K562 (cell line): ENCODE results near the gene DLK1. TPM values are rescaled to one million over a fixed set of nuclear protein-coding genes. Genes with fewer than 3 reads are reported as not detected.
A peak's percentile ranks its signal among the peaks of the same experiment; 100 is the strongest.

Experiments used
- ATAC-seq: fragments of 200-7000 bp; cut with Tn5 transposase; 3 replicates; pipeline ENCODE4 v1.9.1; 2020; ENCODE audit warnings: moderate library complexity
- BruUV-seq: library from RNA; stranded (reverse); fragments of 400-500 nt; replicated peaks from 2 replicates; lab custom pipeline; 2021; lab: Mats Ljungman, UMichigan
- CTCF ChIA-PET: fragments of 300-600 bp; formaldehyde crosslinking; extraction: SDS; loops from one replicate; lab custom pipeline; 2021; ENCODE audit warnings: low intra/inter-chr PET ratio; lab: Yijun Ruan, JAX
- POLR2A ChIA-PET: fragments of 300-600, 350-650 bp; sonication (Branson Sonifier 250); formaldehyde crosslinking; extraction: SDS; loops from one replicate; lab custom pipeline; 2021; ENCODE audit warnings: antibody characterized with exemption, inconsistent platforms; lab: Yijun Ruan, JAX
- DNase-seq, 4 experiments: peaks; one replicate each; pipeline versions ENCODE4 v3.0.0 to v3.0.0-alpha.2; 2011 to 2018; ENCODE audit warnings: low spot score in 3 of 4, mixed read lengths in 3 of 4; ENCODE audit errors: extremely low read depth in 1 of 4
- FAIRE-seq: peaks from 2 replicates; lab custom pipeline; 2011; peaks lifted over from hg19 to GRCh38; lab: Jason Lieb, UNC
- H2AFZ ChIP-seq: 2 replicates; pipeline ENCODE4 v1.6.0; 2011; ENCODE audit warnings: low read depth, low read length, control low read depth, inconsistent platforms
- H3K27ac ChIP-seq: fragments of 200-600 bp; 3 replicates; pipeline ENCODE4 v1.8.0; 2011; ENCODE audit warnings: low read depth, mild to moderate bottlenecking, control low read depth, inconsistent platforms, low read length, moderate library complexity, mixed read lengths; ENCODE audit errors: extremely low read depth
- H3K27me3 ChIP-seq, 2 experiments: fragments of 300-600 bp in 1 of 2; 2 replicates in 1 of 2; 3 replicates in 1 of 2; pipeline versions ENCODE4 v1.6.0 to v1.8.0; 2011; ENCODE audit warnings: inconsistent platforms in 2 of 2, low read length in 2 of 2, mild to moderate bottlenecking in 1 of 2, mixed read lengths in 1 of 2, moderate library complexity in 1 of 2; ENCODE audit not compliant: control insufficient read depth in 2 of 2, insufficient read depth in 2 of 2
- H3K36me3 ChIP-seq: fragments of 300-600 bp; 3 replicates; pipeline ENCODE4 v1.8.0; 2011; ENCODE audit warnings: mild to moderate bottlenecking, low read length, inconsistent platforms; ENCODE audit not compliant: control insufficient read depth, insufficient read depth
- H3K4me1 ChIP-seq, 2 experiments: fragments of 200-600 bp in 1 of 2; replicated peaks in 1 of 2; 2 replicates in 1 of 2; 3 replicates in 1 of 2; pipeline versions ENCODE4 v1.5.1 to v1.8.0; 2011; ENCODE audit warnings: inconsistent platforms in 2 of 2, low read length in 2 of 2, mild to moderate bottlenecking in 1 of 2, mixed read lengths in 1 of 2, moderate library complexity in 1 of 2; ENCODE audit not compliant: control insufficient read depth in 2 of 2, insufficient read depth in 2 of 2
- H3K4me2 ChIP-seq: 2 replicates; pipeline ENCODE4 v1.6.1; 2011; ENCODE audit warnings: low read length, control low read depth, inconsistent platforms, mixed read lengths; ENCODE audit not compliant: insufficient read depth
- H3K4me3 ChIP-seq: fragments of 200-600 bp; sonication (generic), shearing (Covaris generic); 2 replicates; pipeline ENCODE4 v1.5.1; 2016; ENCODE audit warnings: control low read depth, inconsistent platforms
- H3K79me2 ChIP-seq: fragments of 200-600 bp; 3 replicates; pipeline ENCODE4 v1.8.0; 2011; ENCODE audit warnings: low read length, inconsistent platforms; ENCODE audit not compliant: control insufficient read depth, insufficient read depth
- H3K9ac ChIP-seq, 2 experiments: 2 replicates each; pipeline versions ENCODE4 v1.6.0 to v1.6.1; 2011; ENCODE audit warnings: low read depth in 2 of 2, low read length in 2 of 2, control low read depth in 1 of 2, inconsistent platforms in 1 of 2, mild to moderate bottlenecking in 1 of 2, mixed read lengths in 1 of 2; ENCODE audit not compliant: insufficient read depth in 1 of 2
- H3K9me1 ChIP-seq: one replicate; pipeline ENCODE4 v1.6.0; 2011; ENCODE audit warnings: inconsistent platforms, mild to moderate bottlenecking, low read length, moderate library complexity; ENCODE audit not compliant: control insufficient read depth, insufficient read depth
- H3K9me3 ChIP-seq: replicated peaks from 2 replicates; pipeline ENCODE4 v1.5.1; 2011; ENCODE audit warnings: low read depth, low read length, inconsistent platforms; ENCODE audit not compliant: control insufficient read depth, insufficient read depth
- H4K20me1 ChIP-seq: replicated peaks from 2 replicates; pipeline ENCODE4 v1.6.1; 2011; ENCODE audit warnings: low read length, inconsistent platforms, mixed read lengths; ENCODE audit not compliant: control insufficient read depth, insufficient read depth
- CREB1 ChIP-seq, 2 experiments: sonication (generic) in 1 of 2; formaldehyde crosslinking in 1 of 2; IDR thresholded peaks; 2 replicates each; pipeline versions ENCODE4 v1.6.1 to v1.8.0; 2012 to 2022; ENCODE audit warnings: inconsistent platforms in 1 of 2, mild to moderate bottlenecking in 1 of 2, missing genetic modification reagents in 1 of 2, moderate library complexity in 1 of 2
- CTCFL ChIP-seq: IDR thresholded peaks from 2 replicates; pipeline ENCODE4 v1.6.1; 2011; ENCODE audit warnings: borderline replicate concordance, low read depth, mild to moderate bottlenecking, moderate library complexity, low read length; ENCODE audit not compliant: insufficient read depth, poor library complexity, severe bottlenecking
- E2F4 ChIP-seq: sonication (generic); formaldehyde crosslinking; IDR thresholded peaks from 2 replicates; pipeline ENCODE4 v1.8.0; 2022; ENCODE audit warnings: mild to moderate bottlenecking, low read depth, missing genetic modification reagents
- FOXK1 ChIP-seq: sonication (generic); formaldehyde crosslinking; IDR thresholded peaks from 2 replicates; pipeline ENCODE4 v1.8.0; 2022; ENCODE audit warnings: missing genetic modification reagents, mild to moderate bottlenecking, borderline replicate concordance
- KLF16 ChIP-seq: IDR thresholded peaks from 2 replicates; pipeline ENCODE4 v1.6.1; 2016; ENCODE audit warnings: antibody characterized with exemption
- MAFK ChIP-seq: IDR thresholded peaks from 2 replicates; pipeline ENCODE4 v1.6.1; 2011; ENCODE audit warnings: low read length, improper control_type of control experiment
- TFAP4 ChIP-seq: sonication (generic); formaldehyde crosslinking; IDR thresholded peaks from 2 replicates; pipeline ENCODE4 v1.8.0; 2022; ENCODE audit warnings: missing genetic modification reagents, mild to moderate bottlenecking, moderate library complexity, borderline replicate concordance
- YY1 ChIP-seq, 3 experiments: IDR thresholded peaks; 2 replicates each; pipeline ENCODE4 v1.6.1; 2011; ENCODE audit warnings: low read length in 2 of 3, mild to moderate bottlenecking in 2 of 3, moderate library complexity in 2 of 3, borderline replicate concordance in 1 of 3, control low read depth in 1 of 3, low read depth in 1 of 3; ENCODE audit not compliant: insufficient read depth in 3 of 3, insufficient replicate concordance in 2 of 3, control insufficient read depth in 1 of 3, insufficient read length in 1 of 3; ENCODE audit errors: extremely low read depth in 1 of 3
- ZBTB49 ChIP-seq: sonication (generic); formaldehyde crosslinking; IDR thresholded peaks from 2 replicates; pipeline ENCODE4 v1.8.0; 2022; ENCODE audit warnings: missing genetic modification reagents, mild to moderate bottlenecking, borderline replicate concordance
- ZC3H11A ChIP-seq: IDR thresholded peaks from 2 replicates; pipeline ENCODE4 v1.6.1; 2012; ENCODE audit warnings: low read depth, low read length, improper control_type of control experiment
- WGBS: fragments of 100-300 bp; shearing (Covaris generic); methylation state at CpG from one replicate; pipeline ENCODE4 v1.1.6; 2016; ENCODE audit warnings: low coverage, mixed read lengths; ENCODE audit not compliant: insufficient coverage; ENCODE audit errors: missing lambda C conversion rate; 5-methylcytosine and 5-hydroxymethylcytosine counted together
- in situ Hi-C: fragments of 300-500 bp; cut with MboI; formaldehyde crosslinking; loops from 4 replicates; pipeline ENCODE4 v1.15.0; 2018; ENCODE audit warnings: inconsistent platforms, mixed read lengths
- intact Hi-C: fragments of 100-400 bp; cut with micrococcal nuclease; formaldehyde crosslinking; loops from 2 replicates; pipeline ENCODE4 v1.14.2; 2022
- polyA plus RNA-seq, 8 experiments: library from polyadenylated mRNA; depleted of rRNA in 4 of 8; stranded (reverse) in 5 of 8; unstranded in 3 of 8; fragments of >200 nt; fragmentation: Nextera tagmentation in 2 of 8; fragmentation: Illumina TruSeq in 1 of 8; extraction: Ambion mirVana in 2 of 8; extraction: Trizol in 1 of 8; gene quantifications; 2 replicates each; pipeline versions ENCODE4 v1.2.1 to v1.2.3, GENCODE V29; 2011 to 2014; ENCODE audit warnings: inconsistent platforms in 1 of 8, missing spikeins in 1 of 8
- total RNA-seq, 7 experiments: library from RNA; depleted of rRNA in 6 of 7; stranded (reverse); fragments of >200 nt in 6 of 7; fragmentation: Illumina TruSeq in 2 of 7; extraction: Trizol in 2 of 7; gene quantifications; 2 replicates each; pipeline versions ENCODE4 v1.2.1 to v1.2.3, GENCODE V29; 2011 to 2021; ENCODE audit warnings: low replicate concordance in 1 of 7

Gene DLK1
- total and polyA plus RNA-seq, 9 of the 15 experiments (the other 6 are each of a cell fraction or from before 2014, with no cell fraction given), result 4.4 to 97.2 (median 15.3) TPM

- no peak for ATAC-seq
- H3K79me2 ChIP-seq, result no peaks in the 10 kb centered on the region
- in situ Hi-C loops, result loop anchor here (5.0 kb wide), 1 partner anchor 67 kb away; no protein-coding TSS in a partner anchor
- no peak overlapping the region for H3K4me3 ChIP-seq
- no peak overlapping the region for H2AFZ ChIP-seq
- intact Hi-C loops, result no loop called here
- no peak for FAIRE-seq
- no peak for DNase-seq
- no peaks in the 10 kb centered on the region for H4K20me1 ChIP-seq
- ChIA-PET POLR2A (interaction anchor here (0.6 to 0.7 kb wide), 3 partner anchors 21 to 258 kb away, joined by 3 to 4 read pairs (median 3); no protein-coding TSS in a partner anchor), CTCF (no interaction called here)
- no peaks in the 10 kb centered on the region for H3K9me3 ChIP-seq
- H3K9me1 ChIP-seq, result no peaks in the 10 kb centered on the region
- no peaks in the 10 kb centered on the region for H3K36me3 ChIP-seq
- no peak overlapping the region for H3K4me2 ChIP-seq
- H3K9ac ChIP-seq, result 0 out of 4 replicates have a peak overlapping the region, but pooled peaks of 1 of the 2 experiments have one; percentile 17
- 73% methylated on average over 32 of the region's 52 CpGs for WGBS
- peaks cover 5 to 29% of the 10 kb centered on the region in 2 experiments; a peak in 3 of 5 replicates for H3K4me1 ChIP-seq
- BruUV-seq, result TSS peak; percentile 64
- no peaks in the 10 kb centered on the region for H3K27me3 ChIP-seq
- no peak overlapping the region for H3K27ac ChIP-seq
- TF ChIP-seq ZC3H11A (no peak), CREB1 (IDR thresholded peaks at IDR 0.05) (no peak), CREB1 (CRISPR knock-in tag; IDR thresholded peaks at IDR 0.05) (no peak), FOXK1 (CRISPR knock-in tag) (no peak), CTCFL (no peak), KLF16 (no peak), MAFK (no peak), E2F4 (CRISPR knock-in tag) (no peak), TFAP4 (CRISPR knock-in tag) (no peak), YY1 (IDR thresholded peaks at IDR 0.05; ENCODE audit: borderline replicate concordance in 1 of 3, control insufficient read depth in 1 of 3, extremely low read depth in 1 of 3, insufficient read depth in 3 of 3, insufficient read length in 1 of 3, insufficient replicate concordance in 2 of 3, low read depth in 1 of 3, low read length in 2 of 3) (no peak), ZBTB49 (CRISPR knock-in tag) (no peak)
Observed at GRCh38 chr14:100734031-100734990, 7.6 kb downstream of the DLK1 start.
